HG02759 (cell line): ENCODE measurements around the gene SYN1.

Source experiments
- ATAC-seq: cut with Tn5 transposase; IDR thresholded peaks from one replicate; pipeline ENCODE4 v1.9.1; 2021; ENCODE audit warnings: mild to moderate bottlenecking, moderate library complexity; ENCODE audit not compliant: unreplicated experiment

SYN1 gene

DNA sequence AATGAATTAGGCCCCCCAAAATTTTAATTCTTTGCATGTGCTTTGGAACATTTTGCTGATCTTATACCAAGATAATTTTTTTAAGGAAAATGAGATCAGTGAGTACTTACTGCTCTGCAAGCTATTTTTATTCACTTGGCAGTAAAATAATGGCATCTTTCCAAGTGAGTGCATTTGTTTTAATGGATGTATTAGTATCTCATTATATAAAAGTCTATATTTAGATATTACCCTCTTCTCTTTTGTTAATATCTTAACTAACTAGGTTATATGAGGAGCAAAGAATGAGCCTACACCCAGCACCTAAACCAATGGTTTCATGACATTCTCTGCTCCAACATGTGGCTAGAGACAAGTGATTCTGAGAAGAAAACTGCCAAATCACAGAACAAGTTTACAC, 79.8 kb downstream of the SYN1 start:
- ATAC-seq, result no peak

DNA sequence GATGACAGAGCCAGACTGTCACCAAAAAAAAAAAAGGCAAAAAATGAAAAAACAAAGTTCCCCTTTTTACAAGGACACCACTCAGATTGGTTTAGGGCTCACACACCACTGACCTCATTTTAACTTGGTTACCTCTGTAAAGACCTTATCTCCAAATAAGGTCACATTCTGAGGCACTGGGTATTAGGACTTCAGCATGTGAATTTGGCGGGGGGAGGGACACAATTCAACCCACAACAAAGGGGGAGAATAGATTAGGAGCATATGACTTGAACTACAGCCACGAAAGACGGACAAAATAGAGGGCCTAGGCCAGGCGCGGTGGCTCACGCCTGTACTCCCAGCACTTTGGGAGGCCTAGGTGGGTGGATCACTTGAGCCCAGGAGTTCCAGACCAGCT, 89.6 kb downstream of the SYN1 start:
- ATAC-seq, result no peak

- ATAC-seq, result no peak
Measured at GRCh38 chrX:47529548-47529947, 90.1 kb downstream of the SYN1 start.

- no peak for ATAC-seq
Measured at GRCh38 chrX:47523713-47524166, 95.9 kb downstream of the SYN1 start.

DNA sequence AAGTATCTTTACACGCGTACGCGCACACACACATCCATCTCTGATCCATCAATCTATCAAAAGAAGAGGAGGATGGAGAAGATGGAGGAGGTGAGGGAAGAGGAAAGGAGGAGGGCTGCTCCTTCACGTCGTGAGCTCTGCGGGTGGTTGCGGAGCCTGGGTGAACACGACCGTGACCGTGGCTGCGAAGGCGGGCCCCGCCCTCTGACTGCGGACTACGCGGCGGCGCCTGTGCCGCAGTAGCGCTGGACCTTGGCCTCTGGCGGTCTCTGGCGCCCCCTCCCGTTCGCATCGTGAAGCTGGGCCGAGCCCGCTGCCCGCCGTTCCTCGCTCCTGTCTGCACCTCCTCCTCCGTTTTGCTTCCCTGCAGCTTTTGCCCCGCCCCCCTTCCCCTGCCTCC, 96.4 kb downstream of the SYN1 start:
- peak; percentile 94 for ATAC-seq
